Measurements from ENCODE around the gene WDR20. TPM values are rescaled to one million over a fixed set of nuclear protein-coding genes. Genes with fewer than 3 reads are reported as not detected.

WDR20 gene
- total RNA-seq, 3 donors from 2014 or later (not counting 1 experiment from before 2014, with no cell fraction given) = 55.5 to 66.7 (median 62.2) TPM

GRCh38 chr14:102215071-102215470, 75.4 kb downstream of the WDR20 start:
- Histone ChIP-seq H3K27me3 (ENCODE audit: control insufficient read depth, insufficient read depth, low read length) (no peaks in the 10 kb centered on the region), H3K9me3 (ENCODE audit: control insufficient read depth, insufficient read depth, low read length) (no peaks in the 10 kb centered on the region), H3K4me3 (ENCODE audit: low read length) (no peak overlapping the region), H3K4me1 (ENCODE audit: control insufficient read depth, insufficient read depth, low read length) (no peaks in the 10 kb centered on the region), H3K27ac (ENCODE audit: low read length) (no peak overlapping the region), H3K36me3 (ENCODE audit: control insufficient read depth, insufficient read depth, low read length) (peaks cover 17% of the 10 kb centered on the region)
- DNase-seq (no peak), ATAC-seq (no peak)
- TF ChIP-seq CTCF (IDR thresholded peaks at IDR 0.05) = no peak
- H3K4me3 Mint-ChIP-seq = no peak overlapping the region
- intact Hi-C loops (cut with micrococcal nuclease) = no loop called here
- no peaks in the 10 kb centered on the region for H3K27me3 Mint-ChIP-seq (ENCODE audit: low read depth in 2 of 2)
- peaks cover 2% of the 10 kb centered on the region for H3K36me3 Mint-ChIP-seq
- WGBS (ENCODE audit: insufficient coverage) = 95% methylated on average over 12 of the region's 12 CpGs
- H3K27ac Mint-ChIP-seq = no peak overlapping the region
- H3K9me3 Mint-ChIP-seq = no peaks in the 10 kb centered on the region
- no peaks in the 10 kb centered on the region for H3K4me1 Mint-ChIP-seq

- intact Hi-C loops (cut with micrococcal nuclease) = no loop called here
- peaks cover 16% of the 10 kb centered on the region for H3K36me3 ChIP-seq (ENCODE audit: control insufficient read depth, insufficient read depth, low read length)
- WGBS (ENCODE audit: insufficient coverage) = 97% methylated on average over 20 of the region's 20 CpGs
- Mint-ChIP-seq H3K4me3 (no peak overlapping the region), H3K9me3 (no peaks in the 10 kb centered on the region), H3K27me3 (ENCODE audit: low read depth in 2 of 2) (no peaks in the 10 kb centered on the region), H3K4me1 (no peaks in the 10 kb centered on the region), H3K27ac (no peak overlapping the region), H3K36me3 (no peaks in the 10 kb centered on the region)
- no peak for ATAC-seq
- H3K4me1 ChIP-seq (ENCODE audit: control insufficient read depth, insufficient read depth, low read length) = no peaks in the 10 kb centered on the region
- no peak overlapping the region for H3K27ac ChIP-seq (ENCODE audit: low read length)
- no peaks in the 10 kb centered on the region for H3K9me3 ChIP-seq (ENCODE audit: control insufficient read depth, insufficient read depth, low read length)
- no peaks in the 10 kb centered on the region for H3K27me3 ChIP-seq (ENCODE audit: control insufficient read depth, insufficient read depth, low read length)
- no peak overlapping the region for H3K4me3 ChIP-seq (ENCODE audit: low read length)
- TF ChIP-seq CTCF (IDR thresholded peaks at IDR 0.05) = no peak
- DNase-seq = no peak
Measured at GRCh38 chr14:102215576-102216250, 76.0 kb downstream of the WDR20 start.

GRCh38 chr14:102217399-102217798, 77.7 kb downstream of the WDR20 start:
- H3K27me3 Mint-ChIP-seq (ENCODE audit: low read depth in 2 of 2) = no peaks in the 10 kb centered on the region
- H3K4me3 ChIP-seq (ENCODE audit: low read length) = no peak overlapping the region
- peaks cover 7% of the 10 kb centered on the region for H3K36me3 ChIP-seq (ENCODE audit: control insufficient read depth, insufficient read depth, low read length)
- DNase-seq = no peak
- H3K27me3 ChIP-seq (ENCODE audit: control insufficient read depth, insufficient read depth, low read length) = no peaks in the 10 kb centered on the region
- H3K36me3 Mint-ChIP-seq = no peaks in the 10 kb centered on the region
- no peaks in the 10 kb centered on the region for H3K9me3 ChIP-seq (ENCODE audit: control insufficient read depth, insufficient read depth, low read length)
- H3K27ac Mint-ChIP-seq = peak overlapping the region in 1 of 2 donors; percentile 16
- no peak overlapping the region for H3K27ac ChIP-seq (ENCODE audit: low read length)
- H3K9me3 Mint-ChIP-seq = no peaks in the 10 kb centered on the region
- intact Hi-C loops (cut with micrococcal nuclease) = no loop called here
- H3K4me1 Mint-ChIP-seq = no peaks in the 10 kb centered on the region
- ATAC-seq = no peak
- H3K4me1 ChIP-seq (ENCODE audit: control insufficient read depth, insufficient read depth, low read length) = no peaks in the 10 kb centered on the region
- no peak for TF ChIP-seq CTCF (IDR thresholded peaks at IDR 0.05)
- H3K4me3 Mint-ChIP-seq = no peak overlapping the region
- 96% methylated on average over 10 of the region's 10 CpGs for whole genome bisulfite sequencing (ENCODE audit: insufficient coverage)

- Mint-ChIP-seq H3K4me1 (no peaks in the 10 kb centered on the region), H3K9me3 (no peaks in the 10 kb centered on the region), H3K36me3 (no peaks in the 10 kb centered on the region), H3K27me3 (ENCODE audit: low read depth in 2 of 2) (no peaks in the 10 kb centered on the region), H3K27ac (no peak overlapping the region), H3K4me3 (no peak overlapping the region)
- Histone ChIP-seq H3K4me1 (ENCODE audit: control insufficient read depth, insufficient read depth, low read length) (no peaks in the 10 kb centered on the region), H3K27ac (ENCODE audit: low read length) (no peak overlapping the region), H3K4me3 (ENCODE audit: low read length) (no peak overlapping the region), H3K36me3 (ENCODE audit: control insufficient read depth, insufficient read depth, low read length) (peaks cover 7% of the 10 kb centered on the region), H3K27me3 (ENCODE audit: control insufficient read depth, insufficient read depth, low read length) (no peaks in the 10 kb centered on the region), H3K9me3 (ENCODE audit: control insufficient read depth, insufficient read depth, low read length) (no peaks in the 10 kb centered on the region)
- ATAC-seq = no peak
- WGBS (ENCODE audit: insufficient coverage) = 96% methylated on average over 14 of the region's 14 CpGs
- intact Hi-C loops (cut with micrococcal nuclease) = no loop called here
- TF ChIP-seq CTCF (IDR thresholded peaks at IDR 0.05) = no peak
- no peak for DNase-seq
Measured at GRCh38 chr14:102217987-102218421, 78.3 kb downstream of the WDR20 start.

All from natural killer cell (primary cell).